WTC11 (cell line): ENCODE measurements around the gene CLCN6. TPM values are rescaled to one million over a fixed set of nuclear protein-coding genes. Genes with fewer than 3 reads are reported as not detected.

Experiments
- ATAC-seq: fragments of 200-7000 bp; cut with Tn5 transposase; 2 replicates; pipeline ENCODE4 v1.10.0; 2021; ENCODE audit warnings: mild to moderate bottlenecking, moderate library complexity
- CTCF ChIA-PET: fragments of 300-600 bp; sonication (Branson Sonifier 250); formaldehyde crosslinking; loops from one replicate; lab custom pipeline; 2021; ENCODE audit warnings: antibody characterized with exemption; lab: Charles Lee
- POLR2A ChIA-PET: fragments of 350-600 bp; sonication (Branson Sonifier 250); formaldehyde crosslinking; loops from one replicate; lab custom pipeline; 2021; ENCODE audit warnings: antibody characterized with exemption; lab: Charles Lee
- DNase-seq: peaks from one replicate; pipeline ENCODE4 v3.0.0; 2021; ENCODE audit warnings: low spot score
- H3K27ac Mint-ChIP-seq: 2 replicates; pipeline ENCODE4 v1.8.0; 2021; ENCODE audit warnings: mixed read lengths
- H3K27me3 Mint-ChIP-seq: 2 replicates; pipeline ENCODE4 v1.8.0; 2021; ENCODE audit warnings: low read depth, mild to moderate bottlenecking, moderate library complexity, mixed read lengths
- H3K36me3 Mint-ChIP-seq: 2 replicates; pipeline ENCODE4 v1.8.0; 2021; ENCODE audit warnings: mixed read lengths
- H3K4me1 Mint-ChIP-seq: 2 replicates; pipeline ENCODE4 v1.8.0; 2022; ENCODE audit warnings: mixed read lengths
- H3K4me3 Mint-ChIP-seq: 2 replicates; pipeline ENCODE4 v1.8.0; 2021; ENCODE audit warnings: mild to moderate bottlenecking, moderate library complexity, mixed read lengths
- H3K9me3 Mint-ChIP-seq: 2 replicates; pipeline ENCODE4 v1.8.0; 2021; ENCODE audit warnings: mixed read lengths
- CBFB ChIP-seq: sonication (generic); formaldehyde crosslinking; IDR thresholded peaks from 2 replicates; pipeline ENCODE4 v1.8.1; 2022; ENCODE audit warnings: mild to moderate bottlenecking, low read depth, missing genetic modification reagents
- CREB1 ChIP-seq: sonication (generic); formaldehyde crosslinking; IDR thresholded peaks from 2 replicates; pipeline ENCODE4 v1.8.0; 2023; ENCODE audit warnings: mild to moderate bottlenecking, missing genetic modification reagents
- CREM ChIP-seq: sonication (generic); formaldehyde crosslinking; IDR thresholded peaks from 2 replicates; pipeline ENCODE4 v1.8.1; 2022; ENCODE audit warnings: mild to moderate bottlenecking, missing genetic modification reagents, moderate library complexity
- ETV6 ChIP-seq: sonication (generic); formaldehyde crosslinking; IDR thresholded peaks from 2 replicates; pipeline ENCODE4 v1.8.1; 2022; ENCODE audit warnings: mild to moderate bottlenecking, missing genetic modification reagents
- TP53 ChIP-seq: sonication (generic); formaldehyde crosslinking; IDR thresholded peaks from 2 replicates; pipeline ENCODE4 v1.8.1; 2023; ENCODE audit warnings: mild to moderate bottlenecking, missing genetic modification reagents
- ZNF121 ChIP-seq: sonication (generic); formaldehyde crosslinking; IDR thresholded peaks from 2 replicates; pipeline ENCODE4 v1.8.0; 2023; ENCODE audit warnings: missing genetic modification reagents
- ZNF423 ChIP-seq: fragments of 250-450 bp; sonication (Bioruptor Pico); IDR thresholded peaks from 2 replicates; pipeline ENCODE4 v2.1.2; 2022; ENCODE audit warnings: mild to moderate bottlenecking, moderate library complexity
- total RNA-seq: library from RNA; stranded (reverse); gene quantifications from 3 replicates; pipeline ENCODE4 v1.2.3, GENCODE V29; 2021
- TF ChIP-seq, protein P1 (sequence below): sonication (generic); formaldehyde crosslinking; IDR thresholded peaks from 2 replicates; pipeline ENCODE4 v1.8.0; 2022; ENCODE audit warnings: mild to moderate bottlenecking, missing genetic modification reagents
- TF ChIP-seq, protein P2 (sequence below): fragments of 200-600 bp; IDR thresholded peaks from 2 replicates; pipeline ENCODE4 v1.8.0; 2022; ENCODE audit warnings: antibody characterized with exemption
- TF ChIP-seq, protein P3 (sequence below): sonication (generic); formaldehyde crosslinking; IDR thresholded peaks from 2 replicates; pipeline ENCODE4 v1.8.1; 2023; ENCODE audit warnings: mild to moderate bottlenecking, moderate library complexity, missing genetic modification reagents
- TF ChIP-seq, protein P4 (sequence below): sonication (generic); formaldehyde crosslinking; IDR thresholded peaks from 2 replicates; pipeline ENCODE4 v1.8.0; 2022; ENCODE audit warnings: mild to moderate bottlenecking, missing genetic modification reagents
- TF ChIP-seq, protein P5 (sequence below): sonication (generic); formaldehyde crosslinking; IDR thresholded peaks from 2 replicates; pipeline ENCODE4 v1.8.0; 2023; ENCODE audit warnings: missing genetic modification reagents, mild to moderate bottlenecking, borderline replicate concordance
- TF ChIP-seq, protein P6 (sequence below): fragments of 250-450 bp; sonication (Bioruptor Pico); IDR thresholded peaks from 2 replicates; pipeline ENCODE4 v1.8.0; 2021; ENCODE audit warnings: mild to moderate bottlenecking
- TF ChIP-seq, protein P7 (sequence below): sonication (generic); formaldehyde crosslinking; IDR thresholded peaks from 2 replicates; pipeline ENCODE4 v1.8.0; 2023; ENCODE audit warnings: mild to moderate bottlenecking, missing genetic modification reagents

CLCN6 gene
- total RNA-seq, 1 experiment from 2014 or later, result 22.3 TPM

DNA sequence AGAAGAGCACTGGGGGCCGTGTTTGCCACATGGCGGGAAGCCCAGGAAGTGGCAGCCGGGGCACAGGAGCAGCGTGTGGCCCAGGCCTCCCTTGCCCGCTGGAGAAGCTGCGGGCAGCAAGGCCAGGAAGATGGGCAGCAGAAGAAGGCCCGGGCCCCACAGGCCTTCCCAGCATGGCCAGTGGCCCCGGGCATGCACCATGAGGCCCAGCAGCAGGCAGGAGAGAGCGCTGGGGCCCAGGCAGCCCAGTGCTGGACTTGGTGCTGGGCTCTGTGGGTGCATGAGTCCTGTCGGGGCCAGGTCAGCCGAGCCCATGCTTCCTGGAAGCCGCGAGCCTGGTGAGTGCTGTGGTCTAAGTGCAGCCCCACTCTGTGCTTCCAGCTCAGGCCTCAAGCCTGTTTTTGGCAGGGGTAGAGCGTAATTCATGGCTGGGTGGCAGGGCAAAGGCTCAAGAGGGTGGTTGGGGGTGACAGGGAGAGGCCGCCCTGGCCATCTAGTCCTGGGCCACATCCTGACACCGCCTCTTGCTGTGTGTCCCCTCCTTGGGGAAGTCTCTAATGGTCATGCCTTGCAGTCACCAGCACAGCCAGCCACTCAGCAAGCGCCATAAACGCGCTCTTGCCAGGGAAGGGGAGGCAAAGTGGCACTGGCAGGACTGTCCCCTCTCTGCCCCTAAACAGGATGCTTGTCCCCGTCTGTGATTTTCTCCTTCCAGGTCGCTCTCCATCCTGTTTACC, 21.6 kb upstream of the CLCN6 start:
- no peak for ATAC-seq

DNA sequence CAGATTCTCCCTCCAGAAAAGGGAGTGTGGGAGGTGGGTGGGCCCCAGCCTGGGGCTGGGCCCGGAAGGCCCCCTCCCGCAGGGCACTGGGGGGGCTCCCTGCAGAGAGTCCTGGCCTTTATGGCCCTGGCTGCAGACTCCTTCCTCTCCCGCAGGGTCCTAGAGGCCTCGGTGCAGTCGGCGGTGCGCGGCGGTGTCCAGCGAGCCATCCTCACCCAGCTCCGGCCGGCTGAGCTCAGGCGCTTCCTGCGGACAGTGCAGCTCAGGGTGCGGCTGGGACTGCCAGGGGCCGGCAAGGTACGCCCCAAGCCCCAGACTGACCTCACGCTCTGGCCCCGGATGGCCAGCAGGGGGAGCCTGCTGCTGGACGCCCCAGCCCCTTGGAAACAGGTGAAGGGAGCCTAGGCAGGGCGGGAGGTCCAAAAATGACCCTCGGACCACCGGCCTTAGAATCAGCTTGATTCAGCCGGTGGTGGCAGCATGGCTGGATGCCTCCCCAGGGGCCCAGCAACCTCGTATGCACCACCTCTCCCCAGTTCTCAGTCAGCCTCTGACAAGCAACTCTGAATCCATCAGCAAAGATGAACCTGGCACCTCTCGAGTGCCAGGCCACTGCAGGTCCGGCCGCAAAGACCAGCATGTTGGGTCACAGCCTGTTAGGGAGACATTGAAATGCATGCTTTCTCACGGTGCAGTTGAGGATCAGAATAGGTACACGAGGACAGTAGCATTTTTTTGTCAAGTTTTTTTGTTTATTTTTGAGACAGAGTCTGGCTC, 20.8 kb upstream of the CLCN6 start:
- ChIA-PET CTCF (interaction anchor here (0.6 to 4.5 kb wide), 66 partner anchors 8 to 523 kb away, joined by 3 to 98 read pairs (median 4); partner anchors contain the start of genes AGTRAP, C1orf167, CLCN6 and DISP3), POLR2A (interaction anchor here (0.7 to 2.3 kb wide), 3 partner anchors 8 to 95 kb away, joined by 3 to 9 read pairs (median 3); no protein-coding TSS in a partner anchor)
- DNase-seq (peak; percentile 92), ATAC-seq (peak; percentile 88)
- TF ChIP-seq, protein P1, sequence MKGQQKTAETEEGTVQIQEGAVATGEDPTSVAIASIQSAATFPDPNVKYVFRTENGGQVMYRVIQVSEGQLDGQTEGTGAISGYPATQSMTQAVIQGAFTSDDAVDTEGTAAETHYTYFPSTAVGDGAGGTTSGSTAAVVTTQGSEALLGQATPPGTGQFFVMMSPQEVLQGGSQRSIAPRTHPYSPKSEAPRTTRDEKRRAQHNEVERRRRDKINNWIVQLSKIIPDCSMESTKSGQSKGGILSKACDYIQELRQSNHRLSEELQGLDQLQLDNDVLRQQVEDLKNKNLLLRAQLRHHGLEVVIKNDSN (CRISPR knock-in tag), result peak; percentile 30; the same call in 1 of the 2 replicates
- TF ChIP-seq, protein P2, sequence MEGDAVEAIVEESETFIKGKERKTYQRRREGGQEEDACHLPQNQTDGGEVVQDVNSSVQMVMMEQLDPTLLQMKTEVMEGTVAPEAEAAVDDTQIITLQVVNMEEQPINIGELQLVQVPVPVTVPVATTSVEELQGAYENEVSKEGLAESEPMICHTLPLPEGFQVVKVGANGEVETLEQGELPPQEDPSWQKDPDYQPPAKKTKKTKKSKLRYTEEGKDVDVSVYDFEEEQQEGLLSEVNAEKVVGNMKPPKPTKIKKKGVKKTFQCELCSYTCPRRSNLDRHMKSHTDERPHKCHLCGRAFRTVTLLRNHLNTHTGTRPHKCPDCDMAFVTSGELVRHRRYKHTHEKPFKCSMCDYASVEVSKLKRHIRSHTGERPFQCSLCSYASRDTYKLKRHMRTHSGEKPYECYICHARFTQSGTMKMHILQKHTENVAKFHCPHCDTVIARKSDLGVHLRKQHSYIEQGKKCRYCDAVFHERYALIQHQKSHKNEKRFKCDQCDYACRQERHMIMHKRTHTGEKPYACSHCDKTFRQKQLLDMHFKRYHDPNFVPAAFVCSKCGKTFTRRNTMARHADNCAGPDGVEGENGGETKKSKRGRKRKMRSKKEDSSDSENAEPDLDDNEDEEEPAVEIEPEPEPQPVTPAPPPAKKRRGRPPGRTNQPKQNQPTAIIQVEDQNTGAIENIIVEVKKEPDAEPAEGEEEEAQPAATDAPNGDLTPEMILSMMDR, result peak; percentile 88
- TF ChIP-seq ZNF423 (CRISPR knock-in tag), result peak; percentile 62
- no peak for TF ChIP-seq CBFB (CRISPR knock-in tag)
- TF ChIP-seq, protein P3, sequence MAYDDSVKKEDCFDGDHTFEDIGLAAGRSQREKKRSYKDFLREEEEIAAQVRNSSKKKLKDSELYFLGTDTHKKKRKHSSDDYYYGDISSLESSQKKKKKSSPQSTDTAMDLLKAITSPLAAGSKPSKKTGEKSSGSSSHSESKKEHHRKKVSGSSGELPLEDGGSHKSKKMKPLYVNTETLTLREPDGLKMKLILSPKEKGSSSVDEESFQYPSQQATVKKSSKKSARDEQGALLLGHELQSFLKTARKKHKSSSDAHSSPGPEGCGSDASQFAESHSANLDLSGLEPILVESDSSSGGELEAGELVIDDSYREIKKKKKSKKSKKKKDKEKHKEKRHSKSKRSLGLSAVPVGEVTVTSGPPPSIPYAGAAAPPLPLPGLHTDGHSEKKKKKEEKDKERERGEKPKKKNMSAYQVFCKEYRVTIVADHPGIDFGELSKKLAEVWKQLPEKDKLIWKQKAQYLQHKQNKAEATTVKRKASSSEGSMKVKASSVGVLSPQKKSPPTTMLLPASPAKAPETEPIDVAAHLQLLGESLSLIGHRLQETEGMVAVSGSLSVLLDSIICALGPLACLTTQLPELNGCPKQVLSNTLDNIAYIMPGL (CRISPR knock-in tag), result peak; percentile 91; the same call in 1 of the 2 replicates
- 0 out of 2 replicates have a peak, but pooled peaks have one; percentile 60 for TF ChIP-seq ZNF121 (CRISPR knock-in tag)
- TF ChIP-seq, protein P4, sequence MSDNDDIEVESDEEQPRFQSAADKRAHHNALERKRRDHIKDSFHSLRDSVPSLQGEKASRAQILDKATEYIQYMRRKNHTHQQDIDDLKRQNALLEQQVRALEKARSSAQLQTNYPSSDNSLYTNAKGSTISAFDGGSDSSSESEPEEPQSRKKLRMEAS, result peak; percentile 75
- TF ChIP-seq, protein P5, sequence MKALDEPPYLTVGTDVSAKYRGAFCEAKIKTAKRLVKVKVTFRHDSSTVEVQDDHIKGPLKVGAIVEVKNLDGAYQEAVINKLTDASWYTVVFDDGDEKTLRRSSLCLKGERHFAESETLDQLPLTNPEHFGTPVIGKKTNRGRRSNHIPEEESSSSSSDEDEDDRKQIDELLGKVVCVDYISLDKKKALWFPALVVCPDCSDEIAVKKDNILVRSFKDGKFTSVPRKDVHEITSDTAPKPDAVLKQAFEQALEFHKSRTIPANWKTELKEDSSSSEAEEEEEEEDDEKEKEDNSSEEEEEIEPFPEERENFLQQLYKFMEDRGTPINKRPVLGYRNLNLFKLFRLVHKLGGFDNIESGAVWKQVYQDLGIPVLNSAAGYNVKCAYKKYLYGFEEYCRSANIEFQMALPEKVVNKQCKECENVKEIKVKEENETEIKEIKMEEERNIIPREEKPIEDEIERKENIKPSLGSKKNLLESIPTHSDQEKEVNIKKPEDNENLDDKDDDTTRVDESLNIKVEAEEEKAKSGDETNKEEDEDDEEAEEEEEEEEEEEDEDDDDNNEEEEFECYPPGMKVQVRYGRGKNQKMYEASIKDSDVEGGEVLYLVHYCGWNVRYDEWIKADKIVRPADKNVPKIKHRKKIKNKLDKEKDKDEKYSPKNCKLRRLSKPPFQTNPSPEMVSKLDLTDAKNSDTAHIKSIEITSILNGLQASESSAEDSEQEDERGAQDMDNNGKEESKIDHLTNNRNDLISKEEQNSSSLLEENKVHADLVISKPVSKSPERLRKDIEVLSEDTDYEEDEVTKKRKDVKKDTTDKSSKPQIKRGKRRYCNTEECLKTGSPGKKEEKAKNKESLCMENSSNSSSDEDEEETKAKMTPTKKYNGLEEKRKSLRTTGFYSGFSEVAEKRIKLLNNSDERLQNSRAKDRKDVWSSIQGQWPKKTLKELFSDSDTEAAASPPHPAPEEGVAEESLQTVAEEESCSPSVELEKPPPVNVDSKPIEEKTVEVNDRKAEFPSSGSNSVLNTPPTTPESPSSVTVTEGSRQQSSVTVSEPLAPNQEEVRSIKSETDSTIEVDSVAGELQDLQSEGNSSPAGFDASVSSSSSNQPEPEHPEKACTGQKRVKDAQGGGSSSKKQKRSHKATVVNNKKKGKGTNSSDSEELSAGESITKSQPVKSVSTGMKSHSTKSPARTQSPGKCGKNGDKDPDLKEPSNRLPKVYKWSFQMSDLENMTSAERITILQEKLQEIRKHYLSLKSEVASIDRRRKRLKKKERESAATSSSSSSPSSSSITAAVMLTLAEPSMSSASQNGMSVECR (CRISPR knock-in tag), result peak; percentile 53; the same call in 1 of the 2 replicates
- TF ChIP-seq CREB1 (CRISPR knock-in tag), result no peak
- TF ChIP-seq CREM (CRISPR knock-in tag), result 0 out of 2 replicates have a peak, but pooled peaks have one; percentile 25
- TF ChIP-seq ETV6 (CRISPR knock-in tag), result peak; percentile 53; the same call in 1 of the 2 replicates
- TF ChIP-seq, protein P6, sequence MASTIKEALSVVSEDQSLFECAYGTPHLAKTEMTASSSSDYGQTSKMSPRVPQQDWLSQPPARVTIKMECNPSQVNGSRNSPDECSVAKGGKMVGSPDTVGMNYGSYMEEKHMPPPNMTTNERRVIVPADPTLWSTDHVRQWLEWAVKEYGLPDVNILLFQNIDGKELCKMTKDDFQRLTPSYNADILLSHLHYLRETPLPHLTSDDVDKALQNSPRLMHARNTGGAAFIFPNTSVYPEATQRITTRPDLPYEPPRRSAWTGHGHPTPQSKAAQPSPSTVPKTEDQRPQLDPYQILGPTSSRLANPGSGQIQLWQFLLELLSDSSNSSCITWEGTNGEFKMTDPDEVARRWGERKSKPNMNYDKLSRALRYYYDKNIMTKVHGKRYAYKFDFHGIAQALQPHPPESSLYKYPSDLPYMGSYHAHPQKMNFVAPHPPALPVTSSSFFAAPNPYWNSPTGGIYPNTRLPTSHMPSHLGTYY (CRISPR knock-in tag), result no peak
- H3K36me3 Mint-ChIP-seq, result no peaks in the 10 kb centered on the region
- peaks cover 32% of the 10 kb centered on the region for H3K4me1 Mint-ChIP-seq
- peak overlapping the region; percentile 70; the same call in 1 of the 2 replicates for H3K27ac Mint-ChIP-seq
- H3K27me3 Mint-ChIP-seq, result no peaks in the 10 kb centered on the region
- no peaks in the 10 kb centered on the region for H3K9me3 Mint-ChIP-seq
- peak overlapping the region; percentile 30; the same call in 1 of the 2 replicates for H3K4me3 Mint-ChIP-seq

More for the DNA sequence above, 21.6 kb upstream of the CLCN6 start:
- Mint-ChIP-seq H3K27ac (no peak overlapping the region), H3K4me3 (no peak overlapping the region), H3K4me1 (peaks cover 32% of the 10 kb centered on the region), H3K27me3 (no peaks in the 10 kb centered on the region), H3K36me3 (no peaks in the 10 kb centered on the region), H3K9me3 (no peaks in the 10 kb centered on the region)
- CTCF ChIA-PET, result interaction anchor here (0.6 to 4.5 kb wide), 65 partner anchors 7 to 522 kb away, joined by 3 to 98 read pairs (median 4); partner anchors contain the start of genes AGTRAP, C1orf167, CLCN6 and DISP3
- POLR2A ChIA-PET, result interaction anchor here (0.7 to 2.3 kb wide), 3 partner anchors 9 to 94 kb away, joined by 3 to 9 read pairs (median 3); no protein-coding TSS in a partner anchor
- TF ChIP-seq TP53 (CRISPR knock-in tag), result no peak
- TF ChIP-seq, protein P7, sequence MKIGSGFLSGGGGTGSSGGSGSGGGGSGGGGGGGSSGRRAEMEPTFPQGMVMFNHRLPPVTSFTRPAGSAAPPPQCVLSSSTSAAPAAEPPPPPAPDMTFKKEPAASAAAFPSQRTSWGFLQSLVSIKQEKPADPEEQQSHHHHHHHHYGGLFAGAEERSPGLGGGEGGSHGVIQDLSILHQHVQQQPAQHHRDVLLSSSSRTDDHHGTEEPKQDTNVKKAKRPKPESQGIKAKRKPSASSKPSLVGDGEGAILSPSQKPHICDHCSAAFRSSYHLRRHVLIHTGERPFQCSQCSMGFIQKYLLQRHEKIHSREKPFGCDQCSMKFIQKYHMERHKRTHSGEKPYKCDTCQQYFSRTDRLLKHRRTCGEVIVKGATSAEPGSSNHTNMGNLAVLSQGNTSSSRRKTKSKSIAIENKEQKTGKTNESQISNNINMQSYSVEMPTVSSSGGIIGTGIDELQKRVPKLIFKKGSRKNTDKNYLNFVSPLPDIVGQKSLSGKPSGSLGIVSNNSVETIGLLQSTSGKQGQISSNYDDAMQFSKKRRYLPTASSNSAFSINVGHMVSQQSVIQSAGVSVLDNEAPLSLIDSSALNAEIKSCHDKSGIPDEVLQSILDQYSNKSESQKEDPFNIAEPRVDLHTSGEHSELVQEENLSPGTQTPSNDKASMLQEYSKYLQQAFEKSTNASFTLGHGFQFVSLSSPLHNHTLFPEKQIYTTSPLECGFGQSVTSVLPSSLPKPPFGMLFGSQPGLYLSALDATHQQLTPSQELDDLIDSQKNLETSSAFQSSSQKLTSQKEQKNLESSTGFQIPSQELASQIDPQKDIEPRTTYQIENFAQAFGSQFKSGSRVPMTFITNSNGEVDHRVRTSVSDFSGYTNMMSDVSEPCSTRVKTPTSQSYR, result 0 out of 2 replicates have a peak, but pooled peaks have one; percentile 1
- no peak for DNase-seq
